Measurements from ENCODE around the gene S100A16. TPM values are rescaled to one million over a fixed set of nuclear protein-coding genes. Genes with fewer than 3 reads are reported as not detected.

The S100A16 gene
- total RNA-seq, 1 experiment from 2014 or later, result 14.6 TPM

DNA sequence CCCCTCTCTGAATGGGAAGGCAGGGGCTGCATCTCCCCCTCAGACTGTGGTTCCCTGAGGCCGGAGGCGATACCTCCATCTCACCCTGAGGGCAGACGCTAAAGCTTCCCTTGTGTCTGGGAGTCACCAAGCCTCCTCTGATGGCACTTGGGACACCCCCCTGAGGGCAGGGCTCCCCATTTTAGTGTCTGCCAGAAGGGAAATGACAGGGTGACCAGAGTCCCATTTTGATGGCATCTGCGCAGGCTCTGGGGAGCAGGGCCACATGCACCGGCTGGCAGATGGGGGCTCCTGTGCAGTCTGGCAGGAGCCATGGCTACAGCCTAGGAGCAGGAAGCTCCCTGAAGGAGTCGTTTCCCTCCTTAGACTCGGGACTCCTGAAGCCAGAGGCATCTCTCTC is 48.9 kb downstream of the S100A16 start:
- DNase-seq (ENCODE audit: low spot score) (no peak), ATAC-seq (no peak)
- no peak for TF ChIP-seq NFYB (CRISPR knock-in tag; conservative IDR thresholded peaks at IDR 0.05; ENCODE audit: low read depth)
- no peak for TF ChIP-seq SOX15 (CRISPR knock-in tag; IDR thresholded peaks at IDR 0.05)
- no peak for TF ChIP-seq GRHL2 (CRISPR knock-in tag; IDR thresholded peaks at IDR 0.05; ENCODE audit: insufficient replicate concordance, severe bottlenecking)
- TF ChIP-seq NR2C2 (CRISPR knock-in tag; IDR thresholded peaks at IDR 0.05), result no peak
- no peak for TF ChIP-seq TP53 (CRISPR knock-in tag; IDR thresholded peaks at IDR 0.05)
- TF ChIP-seq TEAD1 (CRISPR knock-in tag; IDR thresholded peaks at IDR 0.05), result no peak
- no peak for TF ChIP-seq EMX1 (CRISPR knock-in tag; IDR thresholded peaks at IDR 0.05)
- no peak for TF ChIP-seq ZNF219 (CRISPR knock-in tag; IDR thresholded peaks at IDR 0.05; ENCODE audit: borderline replicate concordance)
- no peak for TF ChIP-seq ZNF671 (CRISPR knock-in tag; IDR thresholded peaks at IDR 0.05)
- TF ChIP-seq ZNF416 (CRISPR knock-in tag; IDR thresholded peaks at IDR 0.05), result no peak
- TF ChIP-seq, protein P1, sequence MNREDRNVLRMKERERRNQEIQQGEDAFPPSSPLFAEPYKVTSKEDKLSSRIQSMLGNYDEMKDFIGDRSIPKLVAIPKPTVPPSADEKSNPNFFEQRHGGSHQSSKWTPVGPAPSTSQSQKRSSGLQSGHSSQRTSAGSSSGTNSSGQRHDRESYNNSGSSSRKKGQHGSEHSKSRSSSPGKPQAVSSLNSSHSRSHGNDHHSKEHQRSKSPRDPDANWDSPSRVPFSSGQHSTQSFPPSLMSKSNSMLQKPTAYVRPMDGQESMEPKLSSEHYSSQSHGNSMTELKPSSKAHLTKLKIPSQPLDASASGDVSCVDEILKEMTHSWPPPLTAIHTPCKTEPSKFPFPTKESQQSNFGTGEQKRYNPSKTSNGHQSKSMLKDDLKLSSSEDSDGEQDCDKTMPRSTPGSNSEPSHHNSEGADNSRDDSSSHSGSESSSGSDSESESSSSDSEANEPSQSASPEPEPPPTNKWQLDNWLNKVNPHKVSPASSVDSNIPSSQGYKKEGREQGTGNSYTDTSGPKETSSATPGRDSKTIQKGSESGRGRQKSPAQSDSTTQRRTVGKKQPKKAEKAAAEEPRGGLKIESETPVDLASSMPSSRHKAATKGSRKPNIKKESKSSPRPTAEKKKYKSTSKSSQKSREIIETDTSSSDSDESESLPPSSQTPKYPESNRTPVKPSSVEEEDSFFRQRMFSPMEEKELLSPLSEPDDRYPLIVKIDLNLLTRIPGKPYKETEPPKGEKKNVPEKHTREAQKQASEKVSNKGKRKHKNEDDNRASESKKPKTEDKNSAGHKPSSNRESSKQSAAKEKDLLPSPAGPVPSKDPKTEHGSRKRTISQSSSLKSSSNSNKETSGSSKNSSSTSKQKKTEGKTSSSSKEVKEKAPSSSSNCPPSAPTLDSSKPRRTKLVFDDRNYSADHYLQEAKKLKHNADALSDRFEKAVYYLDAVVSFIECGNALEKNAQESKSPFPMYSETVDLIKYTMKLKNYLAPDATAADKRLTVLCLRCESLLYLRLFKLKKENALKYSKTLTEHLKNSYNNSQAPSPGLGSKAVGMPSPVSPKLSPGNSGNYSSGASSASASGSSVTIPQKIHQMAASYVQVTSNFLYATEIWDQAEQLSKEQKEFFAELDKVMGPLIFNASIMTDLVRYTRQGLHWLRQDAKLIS (CRISPR knock-in tag; IDR thresholded peaks at IDR 0.05; ENCODE audit: borderline replicate concordance), result no peak
- no peak for TF ChIP-seq TEAD4 (CRISPR knock-in tag; IDR thresholded peaks at IDR 0.05)
- TF ChIP-seq, protein P2, sequence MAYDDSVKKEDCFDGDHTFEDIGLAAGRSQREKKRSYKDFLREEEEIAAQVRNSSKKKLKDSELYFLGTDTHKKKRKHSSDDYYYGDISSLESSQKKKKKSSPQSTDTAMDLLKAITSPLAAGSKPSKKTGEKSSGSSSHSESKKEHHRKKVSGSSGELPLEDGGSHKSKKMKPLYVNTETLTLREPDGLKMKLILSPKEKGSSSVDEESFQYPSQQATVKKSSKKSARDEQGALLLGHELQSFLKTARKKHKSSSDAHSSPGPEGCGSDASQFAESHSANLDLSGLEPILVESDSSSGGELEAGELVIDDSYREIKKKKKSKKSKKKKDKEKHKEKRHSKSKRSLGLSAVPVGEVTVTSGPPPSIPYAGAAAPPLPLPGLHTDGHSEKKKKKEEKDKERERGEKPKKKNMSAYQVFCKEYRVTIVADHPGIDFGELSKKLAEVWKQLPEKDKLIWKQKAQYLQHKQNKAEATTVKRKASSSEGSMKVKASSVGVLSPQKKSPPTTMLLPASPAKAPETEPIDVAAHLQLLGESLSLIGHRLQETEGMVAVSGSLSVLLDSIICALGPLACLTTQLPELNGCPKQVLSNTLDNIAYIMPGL (CRISPR knock-in tag; IDR thresholded peaks at IDR 0.05), result no peak
- H3K9me3 Mint-ChIP-seq, result no peaks in the 10 kb centered on the region
- no peak overlapping the region for H3K27ac Mint-ChIP-seq
- H3K4me3 Mint-ChIP-seq, result no peak overlapping the region
- H3K27me3 Mint-ChIP-seq (ENCODE audit: low read depth), result no peaks in the 10 kb centered on the region; the same call in 1 of the 2 replicates
- CTCF ChIA-PET, result interaction anchor here (0.9 to 3.9 kb wide), 8 partner anchors 8 to 210 kb away, joined by 3 to 28 read pairs (median 5); partner anchors contain the start of genes S100A13 and S100A3
- POLR2A ChIA-PET, result interaction anchor here (1.0 kb wide), 1 partner anchor 17 kb away, joined by 3 read pairs; no protein-coding TSS in a partner anchor
- peaks cover 30% of the 10 kb centered on the region for H3K4me1 Mint-ChIP-seq
- no peaks in the 10 kb centered on the region for H3K36me3 Mint-ChIP-seq

DNA sequence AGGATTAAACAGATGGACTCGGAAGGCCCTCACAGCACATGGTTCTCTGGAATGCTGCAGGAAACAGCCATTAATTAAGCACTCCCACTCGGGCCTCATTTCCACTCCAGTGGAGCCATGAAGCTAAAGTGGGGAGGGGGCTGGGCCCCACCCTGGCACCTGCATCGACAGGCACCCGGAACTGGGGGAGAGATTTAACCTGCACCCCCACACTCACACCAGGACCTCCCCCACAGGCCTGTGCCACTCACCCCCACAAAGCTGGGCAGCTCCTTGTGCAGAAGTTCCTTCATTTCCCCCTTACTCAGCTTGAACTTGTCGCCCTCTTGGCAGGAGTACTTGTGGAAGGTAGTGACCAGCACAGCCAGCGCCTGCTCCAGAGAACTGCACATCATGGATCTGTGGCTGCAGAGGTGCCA is 49.4 kb downstream of the S100A16 start:
- H3K27ac Mint-ChIP-seq, result no peak overlapping the region
- no peaks in the 10 kb centered on the region for H3K36me3 Mint-ChIP-seq
- DNase-seq (ENCODE audit: low spot score) (no peak), ATAC-seq (no peak)
- peaks cover 26% of the 10 kb centered on the region for H3K4me1 Mint-ChIP-seq
- no peaks in the 10 kb centered on the region; the same call in 1 of the 2 replicates for H3K27me3 Mint-ChIP-seq (ENCODE audit: low read depth)
- CTCF ChIA-PET, result interaction anchor here (0.9 to 3.9 kb wide), 8 partner anchors 9 to 210 kb away, joined by 3 to 28 read pairs (median 6); partner anchors contain the start of genes S100A13, S100A3 and S100A4
- no peak overlapping the region for H3K4me3 Mint-ChIP-seq
- no peaks in the 10 kb centered on the region for H3K9me3 Mint-ChIP-seq
- POLR2A ChIA-PET, result interaction anchor here (1.0 kb wide), 1 partner anchor 17 kb away, joined by 3 read pairs; no protein-coding TSS in a partner anchor
- TF ChIP-seq RELA (CRISPR knock-in tag; IDR thresholded peaks at IDR 0.05; ENCODE audit: borderline replicate concordance), result no peak
- TF ChIP-seq, protein P3, sequence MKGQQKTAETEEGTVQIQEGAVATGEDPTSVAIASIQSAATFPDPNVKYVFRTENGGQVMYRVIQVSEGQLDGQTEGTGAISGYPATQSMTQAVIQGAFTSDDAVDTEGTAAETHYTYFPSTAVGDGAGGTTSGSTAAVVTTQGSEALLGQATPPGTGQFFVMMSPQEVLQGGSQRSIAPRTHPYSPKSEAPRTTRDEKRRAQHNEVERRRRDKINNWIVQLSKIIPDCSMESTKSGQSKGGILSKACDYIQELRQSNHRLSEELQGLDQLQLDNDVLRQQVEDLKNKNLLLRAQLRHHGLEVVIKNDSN (CRISPR knock-in tag; IDR thresholded peaks at IDR 0.05), result no peak
- TF ChIP-seq ZNF396 (CRISPR knock-in tag; IDR thresholded peaks at IDR 0.05; ENCODE audit: borderline replicate concordance), result no peak
- TF ChIP-seq, protein P4, sequence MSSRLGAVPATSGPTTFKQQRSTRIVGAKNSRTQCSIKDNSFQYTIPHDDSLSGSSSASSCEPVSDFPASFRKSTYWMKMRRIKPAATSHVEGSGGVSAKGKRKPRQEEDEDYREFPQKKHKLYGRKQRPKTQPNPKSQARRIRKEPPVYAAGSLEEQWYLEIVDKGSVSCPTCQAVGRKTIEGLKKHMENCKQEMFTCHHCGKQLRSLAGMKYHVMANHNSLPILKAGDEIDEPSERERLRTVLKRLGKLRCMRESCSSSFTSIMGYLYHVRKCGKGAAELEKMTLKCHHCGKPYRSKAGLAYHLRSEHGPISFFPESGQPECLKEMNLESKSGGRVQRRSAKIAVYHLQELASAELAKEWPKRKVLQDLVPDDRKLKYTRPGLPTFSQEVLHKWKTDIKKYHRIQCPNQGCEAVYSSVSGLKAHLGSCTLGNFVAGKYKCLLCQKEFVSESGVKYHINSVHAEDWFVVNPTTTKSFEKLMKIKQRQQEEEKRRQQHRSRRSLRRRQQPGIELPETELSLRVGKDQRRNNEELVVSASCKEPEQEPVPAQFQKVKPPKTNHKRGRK (CRISPR knock-in tag; IDR thresholded peaks at IDR 0.05; ENCODE audit: borderline replicate concordance), result no peak
- TF ChIP-seq, protein P5, sequence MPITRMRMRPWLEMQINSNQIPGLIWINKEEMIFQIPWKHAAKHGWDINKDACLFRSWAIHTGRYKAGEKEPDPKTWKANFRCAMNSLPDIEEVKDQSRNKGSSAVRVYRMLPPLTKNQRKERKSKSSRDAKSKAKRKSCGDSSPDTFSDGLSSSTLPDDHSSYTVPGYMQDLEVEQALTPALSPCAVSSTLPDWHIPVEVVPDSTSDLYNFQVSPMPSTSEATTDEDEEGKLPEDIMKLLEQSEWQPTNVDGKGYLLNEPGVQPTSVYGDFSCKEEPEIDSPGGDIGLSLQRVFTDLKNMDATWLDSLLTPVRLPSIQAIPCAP (CRISPR knock-in tag; IDR thresholded peaks at IDR 0.05), result no peak
- TF ChIP-seq RORB (CRISPR knock-in tag; IDR thresholded peaks at IDR 0.05), result no peak
- TF ChIP-seq, protein P6, sequence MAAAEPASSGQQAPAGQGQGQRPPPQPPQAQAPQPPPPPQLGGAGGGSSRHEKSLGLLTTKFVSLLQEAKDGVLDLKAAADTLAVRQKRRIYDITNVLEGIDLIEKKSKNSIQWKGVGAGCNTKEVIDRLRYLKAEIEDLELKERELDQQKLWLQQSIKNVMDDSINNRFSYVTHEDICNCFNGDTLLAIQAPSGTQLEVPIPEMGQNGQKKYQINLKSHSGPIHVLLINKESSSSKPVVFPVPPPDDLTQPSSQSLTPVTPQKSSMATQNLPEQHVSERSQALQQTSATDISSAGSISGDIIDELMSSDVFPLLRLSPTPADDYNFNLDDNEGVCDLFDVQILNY (CRISPR knock-in tag; IDR thresholded peaks at IDR 0.05), result no peak
- TF ChIP-seq TP53 (CRISPR knock-in tag; IDR thresholded peaks at IDR 0.05), result no peak
- TF ChIP-seq FOXK1 (CRISPR knock-in tag; IDR thresholded peaks at IDR 0.05), result no peak
- TF ChIP-seq, protein P7, sequence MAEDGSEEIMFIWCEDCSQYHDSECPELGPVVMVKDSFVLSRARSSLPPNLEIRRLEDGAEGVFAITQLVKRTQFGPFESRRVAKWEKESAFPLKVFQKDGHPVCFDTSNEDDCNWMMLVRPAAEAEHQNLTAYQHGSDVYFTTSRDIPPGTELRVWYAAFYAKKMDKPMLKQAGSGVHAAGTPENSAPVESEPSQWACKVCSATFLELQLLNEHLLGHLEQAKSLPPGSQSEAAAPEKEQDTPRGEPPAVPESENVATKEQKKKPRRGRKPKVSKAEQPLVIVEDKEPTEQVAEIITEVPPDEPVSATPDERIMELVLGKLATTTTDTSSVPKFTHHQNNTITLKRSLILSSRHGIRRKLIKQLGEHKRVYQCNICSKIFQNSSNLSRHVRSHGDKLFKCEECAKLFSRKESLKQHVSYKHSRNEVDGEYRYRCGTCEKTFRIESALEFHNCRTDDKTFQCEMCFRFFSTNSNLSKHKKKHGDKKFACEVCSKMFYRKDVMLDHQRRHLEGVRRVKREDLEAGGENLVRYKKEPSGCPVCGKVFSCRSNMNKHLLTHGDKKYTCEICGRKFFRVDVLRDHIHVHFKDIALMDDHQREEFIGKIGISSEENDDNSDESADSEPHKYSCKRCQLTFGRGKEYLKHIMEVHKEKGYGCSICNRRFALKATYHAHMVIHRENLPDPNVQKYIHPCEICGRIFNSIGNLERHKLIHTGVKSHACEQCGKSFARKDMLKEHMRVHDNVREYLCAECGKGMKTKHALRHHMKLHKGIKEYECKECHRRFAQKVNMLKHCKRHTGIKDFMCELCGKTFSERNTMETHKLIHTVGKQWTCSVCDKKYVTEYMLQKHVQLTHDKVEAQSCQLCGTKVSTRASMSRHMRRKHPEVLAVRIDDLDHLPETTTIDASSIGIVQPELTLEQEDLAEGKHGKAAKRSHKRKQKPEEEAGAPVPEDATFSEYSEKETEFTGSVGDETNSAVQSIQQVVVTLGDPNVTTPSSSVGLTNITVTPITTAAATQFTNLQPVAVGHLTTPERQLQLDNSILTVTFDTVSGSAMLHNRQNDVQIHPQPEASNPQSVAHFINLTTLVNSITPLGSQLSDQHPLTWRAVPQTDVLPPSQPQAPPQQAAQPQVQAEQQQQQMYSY (CRISPR knock-in tag; IDR thresholded peaks at IDR 0.05), result no peak

All from WTC11 (cell line).